ENCODE results near the gene TUBG2. TPM values are rescaled to one million over a fixed set of nuclear protein-coding genes. Genes with fewer than 3 reads are reported as not detected.

The TUBG2 gene
- total RNA-seq, 4 donors from 2014 or later = 25.3 to 40.2 (median 38.1) TPM

GRCh38 chr17:42686520-42687128 is 27.5 kb downstream of the TUBG2 start:
- H3K27ac ChIP-seq (replicated peaks in 1 of 4) = no peak overlapping the region
- H3K4me3 ChIP-seq = no peak overlapping the region
- whole genome bisulfite sequencing = 83% methylated on average over 32 of the region's 32 CpGs
- TF ChIP-seq POLR2A (IDR thresholded peaks at IDR 0.05; ENCODE audit: low read depth) = no peak
- no peak for TF ChIP-seq EP300 (IDR thresholded peaks at IDR 0.05)
- no peak for TF ChIP-seq CTCF (IDR thresholded peaks at IDR 0.05)
- TF ChIP-seq POLR2AphosphoS5 (IDR thresholded peaks at IDR 0.05) = no peak
- no peaks in the 10 kb centered on the region for H3K27me3 ChIP-seq
- H3K4me1 ChIP-seq = peaks cover 26 to 35% (median 34%) of the 10 kb centered on the region in 4 donors
- intact Hi-C loops (cut with DNase I) = no loop called here
- DNase-seq (ENCODE audit: extremely low spot score) = no peak
- H3K36me3 ChIP-seq = peaks cover 3 to 72% (median 38%) of the 10 kb centered on the region in 4 donors
- no peaks in the 10 kb centered on the region for H3K9me3 ChIP-seq

DNA sequence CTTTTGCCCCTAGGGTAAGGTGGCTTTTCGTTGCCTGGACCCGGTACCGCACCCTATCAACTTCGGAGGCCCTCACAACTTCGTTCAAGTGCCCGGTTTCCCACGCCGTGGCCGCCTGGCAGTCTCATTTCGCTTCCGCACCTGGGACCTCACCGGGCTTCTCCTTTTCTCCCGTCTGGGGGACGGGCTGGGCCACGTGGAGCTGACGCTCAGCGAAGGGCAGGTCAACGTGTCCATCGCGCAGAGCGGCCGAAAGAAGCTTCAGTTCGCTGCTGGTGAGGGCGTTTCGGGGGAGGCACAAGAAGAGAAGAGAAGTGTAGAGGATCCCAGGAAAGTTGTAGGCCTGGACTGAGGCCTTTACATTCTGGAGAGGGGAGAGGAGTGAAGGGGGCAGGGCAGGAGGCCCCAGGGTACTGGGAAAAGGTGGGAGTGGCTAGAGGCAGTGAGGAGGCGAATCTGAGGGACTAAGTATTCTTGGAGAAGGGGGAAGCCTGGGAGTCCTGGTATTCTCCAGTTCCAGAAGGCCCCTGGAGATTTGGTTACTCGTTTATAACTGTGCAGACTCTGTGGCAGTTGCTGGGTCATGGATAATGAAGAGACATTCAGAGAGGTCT is 28.7 kb downstream of the TUBG2 start:
- no peaks in the 10 kb centered on the region for H3K9me3 ChIP-seq
- H3K36me3 ChIP-seq = peaks cover 3 to 84% (median 50%) of the 10 kb centered on the region in 4 donors
- intact Hi-C loops (cut with DNase I) = no loop called here
- TF ChIP-seq EP300 (IDR thresholded peaks at IDR 0.05) (no peak), POLR2A (IDR thresholded peaks at IDR 0.05; ENCODE audit: low read depth) (no peak), POLR2AphosphoS5 (IDR thresholded peaks at IDR 0.05) (no peak), CTCF (IDR thresholded peaks at IDR 0.05) (no peak)
- peaks cover 16 to 23% (median 22%) of the 10 kb centered on the region in 4 donors for H3K4me1 ChIP-seq
- WGBS = 74% methylated on average over 27 of the region's 27 CpGs
- H3K4me3 ChIP-seq = no peak overlapping the region
- no peaks in the 10 kb centered on the region for H3K27me3 ChIP-seq
- H3K27ac ChIP-seq (replicated peaks in 1 of 4) = no peak overlapping the region
- no peak for DNase-seq (ENCODE audit: extremely low spot score)

DNA sequence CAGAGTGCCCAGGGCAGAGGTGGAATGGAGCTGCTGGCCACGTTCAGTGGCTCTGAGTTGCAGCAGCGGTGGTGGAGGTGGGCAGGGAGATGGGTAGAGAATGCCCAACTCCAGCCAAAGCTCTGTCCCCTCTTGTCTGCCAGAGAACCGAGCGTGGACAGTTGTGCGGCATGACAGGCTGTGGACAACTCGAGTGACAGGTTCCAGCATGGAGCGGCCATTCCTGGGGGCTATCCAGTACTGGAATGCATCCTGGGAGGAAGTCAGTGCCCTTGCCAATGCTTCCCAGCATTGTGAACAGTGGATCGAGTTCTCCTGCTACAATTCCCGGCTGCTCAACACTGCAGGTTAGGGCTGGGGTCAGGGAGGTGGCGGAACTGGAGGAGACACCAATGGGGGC is 31.5 kb downstream of the TUBG2 start:
- no peak overlapping the region for H3K4me3 ChIP-seq
- H3K9me3 ChIP-seq = no peaks in the 10 kb centered on the region
- 85% methylated on average over 10 of the region's 10 CpGs for WGBS
- DNase-seq (ENCODE audit: extremely low spot score) = no peak
- no peak overlapping the region for H3K27ac ChIP-seq (replicated peaks in 1 of 4)
- H3K36me3 ChIP-seq = peaks cover 8 to 100% (median 63%) of the 10 kb centered on the region in 4 donors
- intact Hi-C loops (cut with DNase I) = no loop called here
- no peaks in the 10 kb centered on the region for H3K4me1 ChIP-seq
- no peaks in the 10 kb centered on the region for H3K27me3 ChIP-seq
- TF ChIP-seq POLR2AphosphoS5 (IDR thresholded peaks at IDR 0.05) (no peak), POLR2A (IDR thresholded peaks at IDR 0.05; ENCODE audit: low read depth) (no peak)

GRCh38 chr17:42691021-42691545 is 32.0 kb downstream of the TUBG2 start:
- Histone ChIP-seq H3K9me3 (no peaks in the 10 kb centered on the region), H3K4me3 (no peak overlapping the region), H3K27ac (replicated peaks in 1 of 4) (no peak overlapping the region), H3K4me1 (no peaks in the 10 kb centered on the region), H3K36me3 (peaks cover 8 to 100% (median 66%) of the 10 kb centered on the region in 4 donors), H3K27me3 (no peaks in the 10 kb centered on the region)
- DNase-seq (ENCODE audit: extremely low spot score) = no peak
- intact Hi-C loops (cut with DNase I) = no loop called here
- TF ChIP-seq CTCF (IDR thresholded peaks at IDR 0.05) = no peak
- no peak for TF ChIP-seq POLR2A (IDR thresholded peaks at IDR 0.05; ENCODE audit: low read depth)
- TF ChIP-seq EP300 (IDR thresholded peaks at IDR 0.05) = no peak
- TF ChIP-seq POLR2AphosphoS5 (IDR thresholded peaks at IDR 0.05) = no peak
- 87% methylated on average over 7 of the region's 12 CpGs for WGBS

GRCh38 chr17:42692489-42692888 is 33.4 kb downstream of the TUBG2 start:
- intact Hi-C loops (cut with DNase I) = no loop called here
- Histone ChIP-seq H3K4me3 (no peak overlapping the region), H3K27me3 (no peaks in the 10 kb centered on the region), H3K4me1 (no peaks in the 10 kb centered on the region), H3K27ac (replicated peaks in 1 of 4) (no peak overlapping the region), H3K36me3 (peaks cover 4 to 100% (median 74%) of the 10 kb centered on the region in 4 donors), H3K9me3 (no peaks in the 10 kb centered on the region)
- WGBS = 79% methylated on average over 11 of the region's 11 CpGs
- no peak for DNase-seq (ENCODE audit: extremely low spot score)
- TF ChIP-seq EP300 (IDR thresholded peaks at IDR 0.05) (no peak), POLR2A (IDR thresholded peaks at IDR 0.05; ENCODE audit: low read depth) (no peak), POLR2AphosphoS5 (IDR thresholded peaks at IDR 0.05) (no peak), CTCF (IDR thresholded peaks at IDR 0.05) (no peak)

Measured in esophagus muscularis mucosa (tissue), 4 donors.